GM23338 (cell line): ENCODE data around the gene DAAM1.

Experiments used
- CREB1 ChIP-seq: fragments of 250-450 bp; sonication (Bioruptor Pico); IDR thresholded peaks from 2 replicates; pipeline ENCODE4 v1.5.0; 2020; ENCODE audit warnings: low read depth, mild to moderate bottlenecking, moderate library complexity
- ETS1 ChIP-seq: IDR thresholded peaks from 2 replicates; pipeline ENCODE4 v1.6.1; 2016; ENCODE audit warnings: antibody characterized with exemption
- EZH2 ChIP-seq: fragments of 200-600 bp; sonication (generic); IDR thresholded peaks from one replicate; pipeline ENCODE4 v1.8.0; 2017; ENCODE audit warnings: antibody characterized with exemption, mild to moderate bottlenecking, low read depth; ENCODE audit not compliant: unreplicated experiment
- EZH2phosphoT487 ChIP-seq: fragments of 200-600 bp; sonication (generic); IDR thresholded peaks from one replicate; pipeline ENCODE4 v1.8.1; 2018; ENCODE audit warnings: antibody characterized with exemption; ENCODE audit not compliant: unreplicated experiment
- JUNB ChIP-seq: IDR thresholded peaks from one replicate; pipeline ENCODE4 v1.6.1; 2016; ENCODE audit warnings: antibody characterized with exemption; ENCODE audit not compliant: unreplicated experiment
- POLR2AphosphoS5 ChIP-seq: IDR thresholded peaks from 2 replicates; pipeline ENCODE4 v1.6.1; 2016; ENCODE audit warnings: antibody characterized with exemption, low read depth
- REST ChIP-seq: IDR thresholded peaks from one replicate; pipeline ENCODE4 v1.6.1; 2018; ENCODE audit warnings: antibody characterized with exemption; ENCODE audit not compliant: unreplicated experiment
- STAT1 ChIP-seq: IDR thresholded peaks from one replicate; pipeline ENCODE4 v1.6.1; 2016; ENCODE audit warnings: antibody characterized with exemption; ENCODE audit not compliant: unreplicated experiment
- TF ChIP-seq, protein P1 (sequence below), 2 experiments: fragments of 200-600 bp in 1 of 2; sonication (generic) in 1 of 2; conservative IDR thresholded peaks; 2 replicates each; pipeline versions ENCODE4 v1.5.1 to v1.6.1; 2016 to 2017; ENCODE audit warnings: antibody characterized with exemption in 2 of 2, low read depth in 2 of 2, mild to moderate bottlenecking in 2 of 2, moderate library complexity in 1 of 2

DNA sequence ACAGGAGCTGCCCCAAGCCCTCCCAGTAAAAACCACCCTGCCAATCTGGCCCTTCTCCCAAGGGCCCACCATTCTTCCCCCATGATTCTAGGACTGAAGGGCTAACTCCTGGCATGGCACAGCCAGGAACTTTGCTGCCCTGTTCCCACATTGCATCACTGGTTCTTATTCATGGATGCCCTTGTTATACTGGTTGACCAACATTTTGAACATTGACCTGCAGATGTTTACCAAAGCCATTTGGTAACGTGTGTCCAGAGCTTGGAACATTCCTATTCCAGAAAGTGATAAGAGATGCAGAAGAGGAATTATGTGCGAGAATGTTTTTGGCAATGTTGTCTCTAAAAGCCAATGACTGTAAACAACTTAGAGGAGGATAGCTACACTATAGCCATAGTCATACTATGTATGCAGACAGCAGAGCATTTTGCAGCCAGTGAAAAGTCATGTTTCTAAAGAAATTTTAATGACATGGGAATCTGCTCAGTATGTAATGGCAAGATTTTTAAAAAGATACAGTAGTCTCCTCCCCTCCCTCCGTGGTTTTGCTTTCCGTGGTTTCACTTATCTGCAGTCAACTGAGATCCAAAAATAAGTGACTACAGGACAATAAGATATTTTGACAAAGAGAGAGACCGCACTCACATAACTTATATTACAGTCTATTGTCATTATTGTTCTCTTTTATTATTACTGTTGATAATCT, 108.8 kb downstream of the DAAM1 start:
- TF ChIP-seq ETS1 (no peak), JUNB (no peak), EZH2phosphoT487 (no peak), POLR2AphosphoS5 (no peak), STAT1 (no peak), EZH2 (no peak), REST (no peak), CREB1 (CRISPR knock-in tag) (no peak)
- TF ChIP-seq, protein P1, sequence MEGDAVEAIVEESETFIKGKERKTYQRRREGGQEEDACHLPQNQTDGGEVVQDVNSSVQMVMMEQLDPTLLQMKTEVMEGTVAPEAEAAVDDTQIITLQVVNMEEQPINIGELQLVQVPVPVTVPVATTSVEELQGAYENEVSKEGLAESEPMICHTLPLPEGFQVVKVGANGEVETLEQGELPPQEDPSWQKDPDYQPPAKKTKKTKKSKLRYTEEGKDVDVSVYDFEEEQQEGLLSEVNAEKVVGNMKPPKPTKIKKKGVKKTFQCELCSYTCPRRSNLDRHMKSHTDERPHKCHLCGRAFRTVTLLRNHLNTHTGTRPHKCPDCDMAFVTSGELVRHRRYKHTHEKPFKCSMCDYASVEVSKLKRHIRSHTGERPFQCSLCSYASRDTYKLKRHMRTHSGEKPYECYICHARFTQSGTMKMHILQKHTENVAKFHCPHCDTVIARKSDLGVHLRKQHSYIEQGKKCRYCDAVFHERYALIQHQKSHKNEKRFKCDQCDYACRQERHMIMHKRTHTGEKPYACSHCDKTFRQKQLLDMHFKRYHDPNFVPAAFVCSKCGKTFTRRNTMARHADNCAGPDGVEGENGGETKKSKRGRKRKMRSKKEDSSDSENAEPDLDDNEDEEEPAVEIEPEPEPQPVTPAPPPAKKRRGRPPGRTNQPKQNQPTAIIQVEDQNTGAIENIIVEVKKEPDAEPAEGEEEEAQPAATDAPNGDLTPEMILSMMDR (conservative IDR thresholded peaks at IDR 0.05; ENCODE audit: low read depth in 2 of 2): no peak
